GM12875 (cell line): Measurements from ENCODE around the gene SRPK2.

Experiments used
- H3K4me3 ChIP-seq: one replicate; pipeline ENCODE4 v1.5.1; 2011; ENCODE audit warnings: low read depth, low read length, control low read depth
- CTCF ChIP-seq: IDR thresholded peaks from 2 replicates; pipeline ENCODE4 v1.5.1; 2011; ENCODE audit warnings: low read depth, mild to moderate bottlenecking, control low read depth, inconsistent platforms, low read length, moderate library complexity, borderline replicate concordance; ENCODE audit not compliant: insufficient read depth

Gene SRPK2

DNA sequence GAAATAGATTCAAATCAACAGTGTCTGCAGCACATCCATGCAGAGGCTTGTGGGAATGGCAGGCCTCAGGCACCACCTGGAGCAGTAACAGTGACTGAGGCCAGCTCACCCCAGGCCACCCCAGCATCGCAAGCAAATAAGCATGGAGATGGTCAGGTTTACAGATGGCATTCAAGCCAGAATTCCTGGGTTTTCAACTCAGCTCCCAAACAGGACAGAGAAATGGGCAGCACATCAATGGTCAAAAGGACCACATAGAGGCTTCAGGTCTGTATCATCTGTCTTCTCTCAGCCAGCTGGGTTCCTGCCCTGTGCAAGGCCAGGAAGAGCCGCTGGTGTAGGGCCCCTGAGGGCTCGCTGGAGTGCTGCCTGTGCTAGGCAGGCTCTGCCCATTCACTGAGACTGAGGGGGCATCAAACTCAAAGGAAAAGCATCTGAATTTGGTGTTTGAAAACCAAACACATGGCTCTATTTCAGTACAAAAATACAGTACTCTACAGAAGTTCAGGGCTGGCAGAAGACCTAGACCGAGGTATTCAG lies 262.2 kb downstream of the SRPK2 start:
- TF ChIP-seq CTCF: no peak
- no peak overlapping the region for H3K4me3 ChIP-seq

GRCh38 chr7:105125745-105126144 lies 263.0 kb downstream of the SRPK2 start:
- no peak overlapping the region for H3K4me3 ChIP-seq
- no peak for TF ChIP-seq CTCF

GRCh38 chr7:105122619-105123018 lies 266.1 kb downstream of the SRPK2 start:
- H3K4me3 ChIP-seq: no peak overlapping the region
- TF ChIP-seq CTCF: no peak

DNA sequence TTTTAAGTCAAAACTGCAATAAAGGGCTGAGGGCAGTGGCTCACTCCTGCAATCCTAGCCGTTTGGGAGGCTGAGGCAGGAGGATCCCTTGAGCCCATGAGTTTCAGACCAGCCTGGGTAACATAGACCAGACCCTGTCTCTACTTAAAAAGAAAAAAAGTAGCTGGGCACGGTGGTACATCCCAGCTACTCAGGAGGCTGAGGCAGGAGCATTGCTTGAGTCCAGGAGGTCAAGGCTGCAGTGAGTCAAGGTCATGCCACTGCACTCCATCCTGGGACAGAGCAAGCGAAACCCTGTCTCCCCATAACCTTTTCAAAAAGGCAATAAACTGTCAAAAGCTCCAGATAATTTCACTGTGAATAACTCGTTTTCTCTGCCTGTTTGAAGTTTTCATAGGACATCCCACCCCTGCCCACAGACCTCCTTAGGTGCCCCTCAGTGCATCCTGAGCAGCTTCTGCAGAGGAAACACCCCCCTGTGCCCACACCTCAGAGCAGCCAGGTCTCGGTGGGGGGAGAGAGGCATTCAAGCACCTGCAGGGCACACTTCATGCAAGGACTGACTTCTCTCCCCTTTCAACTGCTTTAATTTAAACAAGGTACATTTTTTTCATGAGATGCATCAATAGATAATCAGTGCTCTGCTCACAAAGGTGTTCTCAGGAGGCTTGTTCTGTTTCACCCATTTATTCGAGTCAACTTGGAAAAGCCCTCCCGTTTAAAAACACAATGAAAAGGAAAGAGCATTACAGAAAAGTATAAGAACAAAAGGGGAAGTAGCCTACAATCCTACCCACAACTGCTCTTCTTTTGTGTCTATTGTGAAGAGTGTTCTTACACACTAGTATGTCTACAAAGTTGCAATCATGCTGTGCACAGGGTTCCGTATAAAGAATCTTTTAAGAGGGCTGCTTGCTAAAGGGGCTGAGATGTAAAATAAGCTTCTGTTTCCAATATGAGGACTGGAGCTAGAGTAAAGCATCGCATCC lies 269.8 kb downstream of the SRPK2 start:
- TF ChIP-seq CTCF: no peak
- no peak overlapping the region for H3K4me3 ChIP-seq

- TF ChIP-seq CTCF: no peak
- no peak overlapping the region for H3K4me3 ChIP-seq
These were observed 276.0 kb downstream of the SRPK2 start for GRCh38 chr7:105112440-105113418.

DNA sequence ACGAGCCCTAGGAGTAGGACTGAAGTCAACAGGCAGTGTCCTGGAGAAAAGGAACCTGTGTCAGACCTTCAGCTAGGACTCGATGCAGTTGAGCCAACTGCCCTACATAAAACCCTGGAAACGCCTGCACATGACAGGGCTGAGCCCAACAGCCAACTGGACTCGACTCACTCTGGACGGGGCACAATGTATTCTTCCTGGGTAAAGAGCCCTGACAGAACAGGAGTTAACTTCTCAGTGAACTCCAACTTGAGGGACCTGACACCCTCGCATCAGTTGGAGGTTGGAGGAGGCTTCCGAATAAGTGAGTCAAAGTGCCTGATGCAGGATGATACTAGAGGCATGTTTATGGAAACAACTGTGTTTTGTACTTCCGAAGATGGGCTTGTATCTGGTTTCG lies 281.3 kb downstream of the SRPK2 start:
- no peak for TF ChIP-seq CTCF
- H3K4me3 ChIP-seq: no peak overlapping the region
